NK-92 (cell line): ENCODE measurements around the gene PHACTR2.
"Not testable (repeated sequence)": the region's sequence is repeated elsewhere in the genome, so short reads cannot be mapped to it uniquely, and the experiment has no call there.

Source experiments
- DNase-seq: peaks from one replicate; lab custom pipeline; 2025; ENCODE audit not compliant: unreplicated experiment; lab: John Stamatoyannopoulos, UW

The PHACTR2 gene

GRCh38 chr6:143857651-143858050, 179.9 kb downstream of the PHACTR2 start:
- DNase-seq: no peak

DNA sequence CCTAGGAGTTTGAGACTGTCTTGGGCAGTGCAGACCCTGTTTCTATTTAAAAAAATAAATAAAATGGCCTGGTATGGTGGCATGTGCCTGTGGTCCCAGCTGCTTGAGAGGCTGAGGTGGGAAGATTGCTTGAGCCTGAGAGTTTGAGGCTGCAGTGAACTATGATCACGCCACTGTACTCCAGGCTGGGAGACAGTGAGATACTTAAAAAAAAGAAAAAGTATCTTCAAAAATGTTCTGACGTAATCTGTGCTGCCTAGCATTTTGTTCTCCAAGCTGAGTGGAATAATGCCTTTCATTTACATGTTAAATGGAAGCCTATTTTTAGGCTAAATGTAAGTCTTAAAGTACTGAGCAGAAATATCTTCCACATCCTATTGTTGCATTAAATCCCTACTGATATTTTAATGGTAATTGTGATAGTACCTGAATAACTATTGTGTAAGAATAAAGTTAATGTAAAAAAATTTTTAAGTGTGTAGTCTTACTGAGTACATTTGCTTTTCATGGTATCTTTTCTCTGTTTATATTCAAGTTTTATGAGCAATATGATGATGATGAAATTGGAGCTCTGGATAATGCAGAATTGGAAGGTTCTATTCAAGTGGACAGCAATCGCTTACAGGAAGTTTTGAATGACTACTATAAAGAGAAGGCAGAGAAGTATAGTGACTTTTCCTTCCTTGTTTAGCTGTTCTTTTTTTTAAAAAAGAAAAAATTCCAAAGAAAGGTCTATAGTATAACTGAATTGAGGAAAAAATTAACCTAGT, 182.3 kb downstream of the PHACTR2 start:
- no peak for DNase-seq

GRCh38 chr6:143863771-143864170, 186.0 kb downstream of the PHACTR2 start:
- no peak for DNase-seq

GRCh38 chr6:143864234-143864633, 186.5 kb downstream of the PHACTR2 start, which contains the start of gene ZC2HC1B:
TSS of gene ZC2HC1B (plus strand) at chr6:143864474. CDS start at chr6:143864540, 66 bp downstream.
- no peak for DNase-seq

GRCh38 chr6:143867236-143867635, 189.5 kb downstream of the PHACTR2 start:
- no peak for DNase-seq

- DNase-seq: not testable (repeated sequence)
These were observed 191.0 kb downstream of the PHACTR2 start for GRCh38 chr6:143868808-143869207.

GRCh38 chr6:143871202-143871730, 193.5 kb downstream of the PHACTR2 start:
- DNase-seq: not testable (repeated sequence)

GRCh38 chr6:143872201-143872600, 194.4 kb downstream of the PHACTR2 start:
- DNase-seq: no peak

- DNase-seq: not testable (repeated sequence)
These were observed 195.8 kb downstream of the PHACTR2 start for GRCh38 chr6:143873600-143873999.

DNA sequence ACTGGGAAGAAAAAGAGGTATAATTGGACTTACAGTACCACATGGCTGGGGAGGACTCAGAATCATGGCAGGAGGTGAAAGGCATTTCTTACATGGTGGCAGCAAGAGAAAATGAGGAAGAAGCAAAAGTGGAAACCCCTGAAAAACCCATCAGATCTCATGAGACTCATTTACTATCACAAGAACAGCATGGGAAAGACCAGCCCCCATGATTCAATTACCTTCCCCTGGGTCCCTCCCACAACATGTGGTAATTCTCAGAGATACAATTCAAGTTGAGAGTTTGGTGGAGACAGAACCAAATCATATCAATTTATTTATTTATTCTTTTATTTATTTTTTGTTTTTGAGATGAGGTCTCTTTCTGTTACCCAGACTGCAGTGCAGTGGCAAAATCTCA, 196.7 kb downstream of the PHACTR2 start:
- not testable (repeated sequence) for DNase-seq

- DNase-seq: no peak
These were observed 200.0 kb downstream of the PHACTR2 start for GRCh38 chr6:143877584-143878271.

- no peak for DNase-seq
These were observed 200.6 kb downstream of the PHACTR2 start for GRCh38 chr6:143878272-143878760.

GRCh38 chr6:143880412-143880811, 202.6 kb downstream of the PHACTR2 start:
- DNase-seq: no peak
